Adrenal gland (tissue), 12 donors: ENCODE results near the gene CCDC3. TPM values are rescaled to one million over a fixed set of nuclear protein-coding genes. Genes with fewer than 3 reads are reported as not detected.

ENCODE experiments used
- DNase-seq, 7 donors: peaks; one replicate each; pipeline ENCODE4 v3.0.0-alpha.2; 2019 to 2020
- H3K27ac ChIP-seq, 5 donors: fragments of 200-600 bp; sonication (generic) in 4 of 5; 1 replicate in 3 of 5; 2 replicates in 2 of 5; pipeline versions ENCODE4 v1.5.1 to v1.8.0; 2016 to 2020; ENCODE audit warnings: mild to moderate bottlenecking in 1 of 5
- H3K27me3 ChIP-seq: fragments of 200-600 bp; 2 replicates; pipeline ENCODE4 v1.8.0; 2021
- H3K36me3 ChIP-seq, 2 donors: fragments of 200-600 bp; replicated peaks in 1 of 2; 1 replicate in 1 of 2; 2 replicates in 1 of 2; pipeline versions ENCODE4 v1.5.1 to v1.8.0; 2018 to 2022
- H3K4me1 ChIP-seq, 2 donors: fragments of 200-600 bp; replicated peaks in 1 of 2; 1 replicate in 1 of 2; 2 replicates in 1 of 2; pipeline versions ENCODE4 v1.5.1 to v1.8.0; 2018 to 2021
- H3K4me3 ChIP-seq, 4 donors: fragments of 200-600 bp; sonication (generic) in 3 of 4; one replicate each; pipeline ENCODE4 v1.5.1; 2016 to 2018
- H3K9me3 ChIP-seq, 3 donors: fragments of 200-600 bp; sonication (generic) in 1 of 3; replicated peaks in 1 of 3; 1 replicate in 2 of 3; 2 replicates in 1 of 3; pipeline versions ENCODE4 v1.5.1 to v1.8.0; 2016 to 2021
- POLR2A ChIP-seq, 2 donors: fragments of 450-650 bp; IDR thresholded peaks; one replicate each; pipeline ENCODE4 v1.6.1; 2017; ENCODE audit warnings: antibody characterized with exemption in 2 of 2, mild to moderate bottlenecking in 2 of 2, moderate library complexity in 1 of 2
- WGBS, 4 donors: extraction: QIAGEN DNeasy Blood & Tissue Kit in 2 of 4; methylation state at CpG; one replicate each; pipeline versions ENCODE4 v1.1.5 to v1.1.7; 2013 to 2017; 5-methylcytosine and 5-hydroxymethylcytosine counted together
- intact Hi-C, 2 donors: fragments of 100-400 bp; cut with DNase I; formaldehyde crosslinking; loops; one replicate each; pipeline versions ENCODE4 v1.14.1 to v1.15.0; 2022 to 2023
- polyA plus RNA-seq, 3 donors: library from polyadenylated mRNA; stranded (reverse); fragments of 200-250 nt in 2 of 3; fragments of 350-450 nt in 1 of 3; fragmentation: Illumina TruSeq in 1 of 3; extraction: RNeasy Lipid Tissue Mini Kit (QIAGEN cat#74804) in 1 of 3; gene quantifications; one replicate each; pipeline ENCODE4 v1.2.3, GENCODE V29; 2013 to 2014
- total RNA-seq, 9 donors: library from RNA; depleted of rRNA in 4 of 9; stranded (reverse); fragments of >200 nt in 4 of 9; fragments of 120-200 nt in 1 of 9; fragmentation: NEBNext Ultra II Directional in 1 of 9; extraction: Animal tissue kit (Norgen Biotek cat#: 25700) in 1 of 9; gene quantifications; one replicate each; pipeline versions ENCODE4 v1.1.0 to v1.2.4, GENCODE V29; 2013 to 2023
- TF ChIP-seq, protein P1 (sequence below), 6 experiments: fragments of 450-650 bp in 4 of 6; fragments of 200-600 bp in 2 of 6; sonication (generic) in 1 of 6; IDR thresholded peaks; 1 replicate in 5 of 6; 2 replicates in 1 of 6; pipeline versions ENCODE4 v1.5.1 to v1.8.0; 2016 to 2021; ENCODE audit warnings: antibody characterized with exemption in 6 of 6, mild to moderate bottlenecking in 2 of 6, moderate library complexity in 1 of 6
- donor health status: healthy with polysubstance abuse.
- donor health status: Bipolar disorder and iron deficiency.
- donor health status: DM: yes; HTN: yes; CAD: no.
- donor health status: DM: no; HTN: no; CAD: no.
- donor health status: DM: no; HTN: no; CAD: no.
- donor health status: DM: yes; HTN: yes; CAD: no.

Gene CCDC3
- total and polyA plus RNA-seq, 12 donors = 1.6 to 9.9 (median 5.8) TPM

DNA sequence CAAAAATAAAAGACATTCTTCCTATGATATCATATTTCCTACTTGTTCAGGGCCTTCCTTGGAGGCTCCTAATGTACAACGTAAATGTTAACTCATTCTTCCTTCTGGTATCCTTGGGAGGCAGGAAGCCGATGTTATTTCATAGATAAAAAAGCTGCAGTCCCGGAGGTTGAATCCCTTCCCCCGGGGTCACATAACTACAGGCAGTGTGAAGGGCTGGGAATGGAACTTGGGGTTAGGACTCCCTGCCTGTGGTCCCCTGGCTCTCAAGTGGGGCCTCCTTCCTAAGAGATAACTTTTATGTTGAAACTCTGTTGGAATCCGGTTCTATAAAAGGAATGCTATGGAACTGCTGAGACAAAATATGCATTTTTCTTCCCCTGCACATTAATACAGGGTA is 14.9 kb upstream of the CCDC3 start:
- no peaks in the 10 kb centered on the region for H3K4me1 ChIP-seq
- H3K27me3 ChIP-seq = no peaks in the 10 kb centered on the region
- H3K36me3 ChIP-seq = no peaks in the 10 kb centered on the region
- H3K9me3 ChIP-seq = no peaks in the 10 kb centered on the region
- H3K4me3 ChIP-seq = no peak overlapping the region
- TF ChIP-seq POLR2A (IDR thresholded peaks at IDR 0.05) = no peak
- TF ChIP-seq, protein P1, sequence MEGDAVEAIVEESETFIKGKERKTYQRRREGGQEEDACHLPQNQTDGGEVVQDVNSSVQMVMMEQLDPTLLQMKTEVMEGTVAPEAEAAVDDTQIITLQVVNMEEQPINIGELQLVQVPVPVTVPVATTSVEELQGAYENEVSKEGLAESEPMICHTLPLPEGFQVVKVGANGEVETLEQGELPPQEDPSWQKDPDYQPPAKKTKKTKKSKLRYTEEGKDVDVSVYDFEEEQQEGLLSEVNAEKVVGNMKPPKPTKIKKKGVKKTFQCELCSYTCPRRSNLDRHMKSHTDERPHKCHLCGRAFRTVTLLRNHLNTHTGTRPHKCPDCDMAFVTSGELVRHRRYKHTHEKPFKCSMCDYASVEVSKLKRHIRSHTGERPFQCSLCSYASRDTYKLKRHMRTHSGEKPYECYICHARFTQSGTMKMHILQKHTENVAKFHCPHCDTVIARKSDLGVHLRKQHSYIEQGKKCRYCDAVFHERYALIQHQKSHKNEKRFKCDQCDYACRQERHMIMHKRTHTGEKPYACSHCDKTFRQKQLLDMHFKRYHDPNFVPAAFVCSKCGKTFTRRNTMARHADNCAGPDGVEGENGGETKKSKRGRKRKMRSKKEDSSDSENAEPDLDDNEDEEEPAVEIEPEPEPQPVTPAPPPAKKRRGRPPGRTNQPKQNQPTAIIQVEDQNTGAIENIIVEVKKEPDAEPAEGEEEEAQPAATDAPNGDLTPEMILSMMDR (IDR thresholded peaks at IDR 0.05) = no peak
- WGBS, 4 donors = 16 to 26% (median 26%) methylated on average over 5 of the region's 5 CpGs
- no peak overlapping the region for H3K27ac ChIP-seq
- DNase-seq = no peak
- intact Hi-C loops = no loop called here

- peaks cover 19% of the 10 kb centered on the region for H3K27me3 ChIP-seq
- no peaks in the 10 kb centered on the region for H3K4me1 ChIP-seq
- no peak overlapping the region for H3K4me3 ChIP-seq
- intact Hi-C loops = no loop called here
- no peaks in the 10 kb centered on the region for H3K9me3 ChIP-seq
- WGBS, 4 donors = 47 to 59% (median 49%) methylated on average over 3 of the region's 3 CpGs
- H3K36me3 ChIP-seq = no peaks in the 10 kb centered on the region
- DNase-seq = no peak
- TF ChIP-seq POLR2A (IDR thresholded peaks at IDR 0.05) = no peak
- TF ChIP-seq, protein P1 (IDR thresholded peaks at IDR 0.05) = no peak
- H3K27ac ChIP-seq = no peak overlapping the region
Measured at GRCh38 chr10:13006037-13006436, 4.5 kb upstream of the CCDC3 start.

GRCh38 chr10:13003759-13004158 is 2.2 kb upstream of the CCDC3 start:
- Histone ChIP-seq H3K4me1 (no peaks in the 10 kb centered on the region), H3K27me3 (peaks cover 19% of the 10 kb centered on the region), H3K9me3 (no peaks in the 10 kb centered on the region), H3K36me3 (no peaks in the 10 kb centered on the region), H3K4me3 (no peak overlapping the region), H3K27ac (no peak overlapping the region)
- no peak for TF ChIP-seq POLR2A (IDR thresholded peaks at IDR 0.05)
- TF ChIP-seq, protein P1 (IDR thresholded peaks at IDR 0.05) = no peak
- no peak for DNase-seq
- intact Hi-C loops = no loop called here
- 47 to 64% (median 55%) methylated on average over 3 of the region's 3 CpGs for whole genome bisulfite sequencing, 4 donors

- Histone ChIP-seq H3K36me3 (no peaks in the 10 kb centered on the region), H3K9me3 (no peaks in the 10 kb centered on the region), H3K27ac (no peak overlapping the region), H3K4me3 (no peak overlapping the region), H3K27me3 (peaks cover 19% of the 10 kb centered on the region), H3K4me1 (no peaks in the 10 kb centered on the region)
- DNase-seq = no peak
- intact Hi-C loops = no loop called here
- TF ChIP-seq, protein P1 (IDR thresholded peaks at IDR 0.05) = no peak
- TF ChIP-seq POLR2A (IDR thresholded peaks at IDR 0.05) = no peak
Measured at GRCh38 chr10:13003004-13003403, 1.5 kb upstream of the CCDC3 start.
